Fibroblast of gingiva (primary cell): ENCODE data around the gene GNB1L.

Experiments used
- DNase-seq: peaks from one replicate; pipeline ENCODE4 v3.0.0-alpha.2; 2011; ENCODE audit warnings: low read depth

The GNB1L gene

GRCh38 chr22:19863571-19863970, 8.9 kb upstream of the GNB1L start:
- DNase-seq, result no peak

GRCh38 chr22:19862619-19863246, 8.1 kb upstream of the GNB1L start:
- DNase-seq, result no peak

GRCh38 chr22:19859861-19860510, 5.3 kb upstream of the GNB1L start:
- DNase-seq, result no peak

GRCh38 chr22:19857382-19857781, 2.7 kb upstream of the GNB1L start:
- DNase-seq, result no peak

GRCh38 chr22:19855504-19856409, 1.1 kb upstream of the GNB1L start:
- peak; percentile 64 for DNase-seq

GRCh38 chr22:19853879-19854777, 546 bp downstream of the GNB1L start:
- DNase-seq, result no peak

- no peak for DNase-seq
Observed at GRCh38 chr22:19853058-19853878, 1.4 kb downstream of the GNB1L start.

GRCh38 chr22:19852177-19852781, 2.4 kb downstream of the GNB1L start:
- DNase-seq, result no peak

GRCh38 chr22:19851291-19852176, 3.1 kb downstream of the GNB1L start:
- no peak for DNase-seq

GRCh38 chr22:19850763-19851109, 3.9 kb downstream of the GNB1L start:
- DNase-seq, result no peak

GRCh38 chr22:19849835-19850762, 4.6 kb downstream of the GNB1L start:
- no peak for DNase-seq

GRCh38 chr22:19848298-19849224, 6.1 kb downstream of the GNB1L start:
- DNase-seq, result peak; percentile 34

GRCh38 chr22:19847345-19847632, 7.4 kb downstream of the GNB1L start:
- DNase-seq, result no peak

- no peak for DNase-seq
Observed at GRCh38 chr22:19846620-19847344, 7.9 kb downstream of the GNB1L start.

- DNase-seq, result no peak
Observed at GRCh38 chr22:19845054-19845722, 9.5 kb downstream of the GNB1L start.

- peak; percentile 78 for DNase-seq
Observed at GRCh38 chr22:19844377-19845053, 10.2 kb downstream of the GNB1L start.
